Measurements from ENCODE around the gene TRPV6.

Gene TRPV6

DNA sequence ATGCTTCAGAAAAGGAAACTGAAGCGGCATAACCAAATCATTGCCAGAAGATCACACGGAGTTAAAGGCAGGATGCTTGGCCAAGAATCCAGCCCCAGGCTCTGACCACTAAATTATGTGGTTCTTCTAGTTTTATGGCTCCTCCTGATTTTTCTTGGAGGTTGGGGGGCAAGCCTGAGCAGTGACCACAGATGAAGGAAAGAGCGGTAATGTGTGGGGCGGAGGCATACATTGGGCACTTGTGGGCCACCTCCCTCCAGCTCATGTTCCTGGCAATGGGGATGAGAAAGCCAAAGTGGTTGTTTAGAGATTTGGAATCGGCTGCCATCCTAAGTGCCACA lies 3.2 kb downstream of the TRPV6 start:
- DNase-seq: no peak

DNA sequence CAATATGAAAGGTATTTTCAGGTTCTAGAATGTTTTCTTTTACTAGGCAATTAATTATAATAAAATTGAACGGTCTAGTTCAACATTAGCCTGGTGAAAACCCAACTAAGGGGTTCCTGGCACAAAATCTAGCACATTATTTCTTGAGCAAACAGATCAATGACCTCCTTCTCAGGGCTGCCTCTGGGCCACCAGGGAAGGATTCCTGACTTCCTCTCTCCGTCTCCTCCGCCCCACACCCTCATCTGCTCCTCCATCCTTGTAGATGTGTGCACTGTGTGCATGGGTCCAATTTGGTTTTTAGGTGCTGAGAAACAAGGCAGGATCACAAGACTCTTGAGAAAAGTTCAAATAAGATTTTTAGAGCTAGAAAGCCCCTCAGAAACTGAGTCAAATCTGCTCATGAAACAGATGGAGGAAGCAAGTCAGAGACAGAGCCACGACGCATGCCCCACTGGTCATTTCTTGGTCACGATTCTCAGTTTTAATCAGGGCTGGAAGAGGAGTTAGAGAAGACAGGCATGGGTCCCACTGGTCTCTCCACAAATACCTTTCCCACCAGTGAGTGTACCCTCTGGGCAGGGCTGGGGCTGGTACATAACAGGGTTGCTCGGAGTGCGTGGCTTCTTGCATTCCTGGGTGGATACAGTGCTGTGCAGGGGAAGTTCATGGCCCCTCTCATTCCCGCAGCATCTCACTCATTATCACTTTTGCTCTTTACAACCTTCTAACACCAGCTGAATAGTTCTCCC lies 3.8 kb downstream of the TRPV6 start:
- no peak for DNase-seq

DNA sequence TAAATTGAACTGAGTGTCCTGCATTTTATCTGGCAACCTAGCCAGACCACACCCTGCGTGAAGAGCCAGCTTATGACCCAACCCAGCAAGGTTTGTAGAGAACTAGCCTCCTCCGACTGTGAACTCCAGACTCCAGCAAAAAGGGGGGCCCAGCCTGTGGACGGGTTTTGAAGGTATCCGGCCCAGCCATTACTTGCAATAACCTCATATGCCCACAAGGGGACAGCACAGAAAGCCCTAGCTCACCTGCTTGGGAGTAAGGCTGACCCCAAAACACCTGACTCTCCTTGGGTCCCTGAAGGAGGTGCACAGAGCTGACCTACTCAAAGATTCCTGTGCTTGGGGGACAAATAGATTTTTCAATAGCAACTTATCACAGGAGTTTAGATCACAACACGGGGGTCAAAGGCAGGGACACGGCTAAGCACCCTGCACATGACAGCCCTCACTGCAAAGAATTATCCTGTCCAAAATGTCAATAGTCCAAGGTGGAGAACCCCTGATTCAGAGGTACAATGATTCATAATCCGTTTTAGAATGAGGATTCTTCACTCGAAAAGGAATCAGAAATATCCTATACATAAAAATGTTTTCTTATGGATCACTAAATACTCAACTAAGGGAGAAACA lies 4.6 kb downstream of the TRPV6 start:
- DNase-seq: peak; percentile 9 to 39

DNA sequence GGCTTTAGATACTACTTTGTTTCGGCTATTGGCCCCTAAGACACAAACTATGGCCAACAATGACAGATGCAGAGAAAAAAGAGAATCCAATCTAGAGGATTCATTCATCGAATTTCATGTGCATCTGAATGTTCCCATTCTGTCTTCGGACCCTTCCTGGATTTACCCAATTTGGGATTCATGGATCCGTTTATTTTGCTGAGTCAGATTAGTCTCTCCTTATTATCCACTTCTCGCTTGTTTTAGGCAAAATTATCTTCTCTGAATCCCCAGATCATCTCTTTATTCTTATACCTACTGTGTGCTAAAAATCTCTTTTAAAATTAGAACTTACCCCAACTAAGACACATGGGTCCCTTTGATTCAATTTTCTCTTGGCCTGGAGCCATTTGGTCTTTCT lies 6.5 kb downstream of the TRPV6 start:
- DNase-seq: no peak

DNA sequence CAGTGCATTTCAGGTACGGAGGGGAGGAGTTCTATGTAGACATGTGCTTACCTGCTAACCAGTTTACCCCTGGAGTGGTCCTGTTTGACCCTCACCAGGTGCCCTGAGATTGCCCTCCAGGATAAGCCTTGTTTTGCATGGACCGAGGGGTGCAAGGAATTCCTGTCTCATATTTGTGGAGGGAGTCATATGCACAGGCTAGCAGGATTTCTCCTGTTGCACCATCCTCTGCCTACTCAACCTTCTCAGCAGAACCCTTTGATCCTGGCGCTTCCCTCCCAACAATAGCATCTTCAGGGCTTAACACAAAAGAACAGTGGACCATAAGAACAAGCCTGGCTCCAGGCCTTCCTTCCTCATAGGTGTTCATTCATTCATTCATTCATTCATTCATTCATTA lies 7.2 kb downstream of the TRPV6 start:
- no peak for DNase-seq

DNA sequence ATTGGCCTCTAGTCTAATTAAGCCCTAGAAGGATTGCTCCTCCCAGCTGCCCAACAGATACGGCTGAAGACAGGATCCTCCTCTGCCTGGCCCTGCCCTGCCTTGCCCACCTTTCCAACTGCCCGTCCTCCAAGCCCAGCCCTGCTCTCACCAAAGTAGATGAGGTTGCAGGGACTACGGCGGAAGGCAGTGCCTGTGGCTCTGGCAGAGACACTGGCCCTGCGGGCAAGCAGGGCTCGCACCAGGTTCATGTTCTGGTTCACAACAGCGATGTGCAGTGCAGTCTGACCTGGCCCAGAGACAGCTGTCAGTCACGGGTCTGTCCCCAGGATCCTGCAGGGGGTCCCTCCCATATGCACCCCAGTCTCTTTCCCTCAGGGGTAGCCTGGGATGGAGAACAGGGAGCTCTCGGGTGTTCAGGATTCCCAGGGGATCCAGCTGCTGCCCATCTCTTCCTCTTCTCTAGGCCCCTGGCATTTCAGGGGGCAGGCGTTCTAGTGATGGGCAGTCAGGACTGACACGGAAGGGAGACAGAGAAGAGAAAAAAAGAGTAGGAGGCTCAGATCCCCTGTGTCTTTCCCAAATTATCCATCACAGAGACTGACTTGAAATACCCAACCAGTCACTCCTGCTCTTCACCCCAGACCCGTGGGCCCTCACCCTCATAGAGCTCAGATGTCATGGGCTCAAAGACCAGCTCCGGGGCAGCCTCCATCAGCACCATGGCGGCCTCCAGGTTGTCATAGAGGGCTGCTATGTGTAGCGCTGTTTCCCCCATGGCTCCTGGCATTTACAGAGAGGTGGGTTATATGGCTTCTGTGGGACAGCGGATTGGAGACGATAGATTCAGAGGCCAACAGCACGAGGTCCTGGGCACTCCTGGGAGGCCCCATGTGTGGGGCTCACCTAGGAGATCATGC lies 8.3 kb downstream of the TRPV6 start:
- DNase-seq: no peak

DNA sequence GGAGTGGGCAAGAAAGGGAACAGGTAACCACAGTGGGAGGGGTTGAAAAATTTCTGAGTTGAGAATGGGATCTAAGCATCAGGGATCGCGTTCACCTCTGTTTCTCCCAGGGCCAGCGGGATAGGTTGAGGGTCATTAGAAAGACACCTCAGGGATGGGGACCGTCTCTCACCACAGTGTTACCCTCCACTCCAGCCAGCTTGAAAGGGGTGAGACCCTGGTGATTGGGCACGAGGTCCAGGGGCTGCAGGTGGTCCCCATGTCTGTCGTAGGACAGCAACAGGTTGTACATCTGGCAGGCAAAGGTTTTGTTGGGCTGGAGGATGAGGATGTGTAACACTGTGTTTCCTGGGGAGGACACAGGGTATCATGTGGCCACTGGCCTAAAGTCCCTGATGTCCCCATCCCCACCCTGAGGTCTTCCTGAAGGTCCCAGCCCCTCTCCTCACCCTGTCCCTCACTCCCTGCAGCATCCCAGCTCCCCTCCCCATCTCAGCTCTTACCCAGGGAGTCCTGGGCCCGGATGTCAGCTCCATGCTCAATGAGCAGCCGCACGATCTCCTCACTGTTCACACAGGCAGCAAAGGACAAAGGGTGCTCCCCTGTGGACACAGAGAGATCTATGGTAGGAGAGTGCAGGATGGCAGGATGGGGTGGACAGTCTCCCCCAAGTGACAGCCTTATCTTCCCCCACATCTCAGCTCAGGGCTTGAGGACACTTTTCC lies 9.1 kb downstream of the TRPV6 start:
- no peak for DNase-seq

DNA sequence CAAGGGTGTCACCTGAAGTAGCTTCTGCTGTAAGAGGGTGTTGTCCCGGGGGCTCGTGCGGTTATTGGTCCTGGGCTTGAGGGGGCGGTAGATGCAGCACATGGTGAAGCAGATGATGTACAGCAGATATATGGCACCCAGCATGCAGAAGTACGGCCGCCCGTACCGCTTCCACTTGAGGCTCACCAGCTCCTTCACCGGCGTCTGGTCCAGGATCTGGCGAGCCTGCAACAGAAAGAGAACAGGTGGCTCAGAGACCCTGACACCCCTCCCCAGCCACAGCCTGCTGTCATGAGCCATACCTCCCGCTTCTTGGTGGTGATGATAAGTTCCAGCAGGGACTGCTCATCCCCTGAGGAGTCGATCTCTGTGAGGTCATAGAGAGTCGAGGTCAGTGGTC lies 10.1 kb downstream of the TRPV6 start:
- no peak for DNase-seq

DNA sequence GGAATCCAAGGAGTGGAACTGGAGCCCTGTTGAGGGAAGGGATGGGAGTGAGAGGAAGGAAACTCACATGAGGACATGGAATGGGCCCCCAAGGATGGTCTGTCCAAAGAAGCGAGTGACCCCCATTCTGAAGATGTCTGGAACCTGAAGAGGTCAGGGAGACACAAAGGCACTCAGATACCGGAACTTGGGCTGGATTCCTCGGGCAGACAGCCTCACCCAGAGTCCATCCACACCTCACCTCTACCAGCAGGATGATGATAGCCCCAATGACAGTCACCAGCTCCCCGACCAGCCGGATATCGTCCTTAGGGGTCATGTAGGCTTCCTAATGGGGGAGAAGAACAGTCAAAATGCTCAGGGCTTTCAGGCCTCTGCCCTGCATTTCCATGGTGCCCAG lies 10.7 kb downstream of the TRPV6 start:
- DNase-seq: no peak

DNA sequence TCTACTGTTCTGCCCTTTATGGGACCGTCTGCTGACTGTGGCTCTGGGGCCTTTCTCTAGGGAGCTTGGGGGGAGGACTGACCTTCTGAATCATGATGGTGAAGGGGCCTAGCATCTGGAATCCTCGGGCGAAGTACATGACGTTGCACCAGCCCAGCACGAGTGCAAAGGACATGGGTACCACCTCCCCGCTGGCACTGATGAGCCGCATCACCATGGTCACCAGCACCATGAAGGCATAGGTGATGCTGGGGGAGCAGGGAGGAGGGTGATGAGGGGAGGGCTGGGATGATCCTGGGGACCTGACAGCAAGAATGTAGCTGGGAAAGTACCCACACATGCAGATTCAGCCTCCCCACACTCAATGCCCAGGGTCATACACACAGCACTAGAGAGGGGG lies 11.1 kb downstream of the TRPV6 start:
- DNase-seq: no peak

DNA sequence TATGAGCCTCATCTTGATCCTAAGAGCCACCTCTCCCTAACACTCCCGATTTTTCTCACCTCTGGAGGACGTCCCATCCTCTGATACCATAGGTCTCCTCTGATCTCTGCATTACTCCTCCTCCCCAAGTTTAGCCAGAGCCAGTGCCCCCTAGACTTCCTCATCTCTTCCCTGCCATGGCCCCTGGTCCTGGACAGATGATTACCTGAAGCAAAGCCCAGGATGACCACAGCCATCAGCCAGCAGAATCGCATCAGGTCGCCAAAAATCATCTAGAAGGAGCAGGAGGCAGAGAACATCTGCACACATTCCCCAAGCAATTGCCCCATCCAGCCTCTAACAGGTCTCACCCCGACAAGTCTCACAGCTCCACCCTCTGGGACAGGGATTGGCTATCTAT lies 11.7 kb downstream of the TRPV6 start:
- no peak for DNase-seq

DNA sequence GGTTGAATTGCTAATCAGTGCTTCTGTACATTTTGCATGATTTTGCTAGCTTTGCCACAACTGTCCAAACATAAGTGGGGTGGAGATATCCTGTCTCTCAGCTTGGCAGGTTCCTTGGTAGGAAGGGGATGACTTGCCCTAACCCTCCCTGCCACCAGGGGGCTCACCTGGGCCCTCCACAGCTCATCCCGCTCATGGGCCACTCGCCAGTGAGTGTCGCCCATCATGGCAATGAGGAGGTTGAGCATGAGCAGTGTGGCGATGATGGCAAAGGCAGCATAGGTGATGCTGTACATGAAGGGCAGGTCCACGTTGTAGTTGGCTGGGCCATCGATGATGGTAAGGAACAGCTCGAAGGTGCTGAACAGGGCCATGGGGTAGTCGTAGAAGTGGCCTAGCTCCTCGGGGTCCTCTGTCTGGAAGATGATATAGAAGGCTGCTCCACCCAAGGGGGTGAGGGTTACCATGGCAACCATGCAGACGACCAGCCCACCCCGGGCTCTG lies 12.2 kb downstream of the TRPV6 start:
- DNase-seq: peak; percentile 15 to 16

DNA sequence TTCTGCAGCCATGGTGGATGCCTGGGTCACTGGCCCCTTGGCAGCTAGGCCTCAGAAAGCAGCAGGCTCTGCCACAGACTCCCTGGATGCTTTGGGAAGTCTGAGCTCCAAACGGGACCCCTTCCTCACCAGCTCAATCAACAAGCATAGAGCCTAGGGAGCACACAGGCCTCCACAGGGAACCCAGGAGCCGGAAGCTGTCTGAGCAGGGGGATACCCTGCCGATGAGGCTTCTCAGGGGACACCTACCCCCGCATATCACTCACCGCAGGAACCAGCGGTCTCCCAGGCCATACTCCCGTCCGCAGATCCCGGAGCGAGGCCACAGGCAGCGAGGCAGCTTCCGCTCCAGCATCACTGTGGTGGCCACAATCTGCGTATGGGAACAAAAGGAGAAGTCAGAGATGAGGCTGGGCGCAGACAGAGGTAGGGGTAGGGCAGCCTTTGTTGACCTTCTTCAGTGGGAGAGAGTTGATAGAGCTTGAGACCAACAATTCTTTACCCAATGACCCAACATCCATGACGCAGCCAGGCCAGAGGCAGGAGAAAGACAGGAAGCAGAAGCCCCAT lies 13.4 kb downstream of the TRPV6 start:
- no peak for DNase-seq

DNA sequence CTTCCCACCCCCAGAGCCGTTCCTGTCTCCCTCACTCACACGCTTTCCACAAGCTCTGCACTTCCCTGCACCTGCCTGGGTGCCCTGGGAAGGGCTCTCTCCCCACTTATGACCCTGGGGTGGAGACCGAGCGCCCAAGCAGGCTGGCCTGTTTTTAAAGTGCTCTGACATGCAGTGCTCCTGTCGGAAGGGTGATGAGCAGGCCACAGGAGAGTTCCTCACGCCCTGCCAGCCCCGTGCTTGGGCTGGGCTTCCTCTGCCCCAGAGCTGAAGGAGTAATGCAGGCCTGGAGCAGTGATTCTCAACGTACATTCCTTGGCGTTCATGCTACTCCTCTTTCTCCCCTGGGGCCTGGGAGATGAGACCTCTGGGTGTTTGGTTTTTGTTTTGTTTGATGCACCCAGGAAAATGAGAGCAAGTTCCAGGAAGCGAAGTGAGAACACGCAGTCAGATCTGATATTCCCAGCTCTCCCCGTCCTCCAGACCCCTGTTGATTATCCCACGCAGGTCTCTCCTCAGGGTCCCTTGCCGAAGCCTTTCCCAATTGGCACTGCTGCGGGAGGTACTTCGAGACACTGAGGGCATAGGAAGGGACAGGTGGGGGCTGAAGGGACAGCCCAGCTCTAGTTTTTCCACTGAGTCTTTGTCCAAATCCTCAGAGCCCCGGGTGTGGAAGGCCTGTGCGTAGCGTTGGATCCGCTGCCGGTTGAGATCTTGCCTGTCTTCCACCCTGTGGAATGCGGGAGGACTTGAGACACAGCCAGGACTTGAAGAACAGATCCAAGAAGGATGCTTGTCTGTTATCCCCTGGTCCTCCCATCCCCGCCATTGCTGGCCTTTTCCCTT lies 14.1 kb downstream of the TRPV6 start:
- DNase-seq: no peak

DNA sequence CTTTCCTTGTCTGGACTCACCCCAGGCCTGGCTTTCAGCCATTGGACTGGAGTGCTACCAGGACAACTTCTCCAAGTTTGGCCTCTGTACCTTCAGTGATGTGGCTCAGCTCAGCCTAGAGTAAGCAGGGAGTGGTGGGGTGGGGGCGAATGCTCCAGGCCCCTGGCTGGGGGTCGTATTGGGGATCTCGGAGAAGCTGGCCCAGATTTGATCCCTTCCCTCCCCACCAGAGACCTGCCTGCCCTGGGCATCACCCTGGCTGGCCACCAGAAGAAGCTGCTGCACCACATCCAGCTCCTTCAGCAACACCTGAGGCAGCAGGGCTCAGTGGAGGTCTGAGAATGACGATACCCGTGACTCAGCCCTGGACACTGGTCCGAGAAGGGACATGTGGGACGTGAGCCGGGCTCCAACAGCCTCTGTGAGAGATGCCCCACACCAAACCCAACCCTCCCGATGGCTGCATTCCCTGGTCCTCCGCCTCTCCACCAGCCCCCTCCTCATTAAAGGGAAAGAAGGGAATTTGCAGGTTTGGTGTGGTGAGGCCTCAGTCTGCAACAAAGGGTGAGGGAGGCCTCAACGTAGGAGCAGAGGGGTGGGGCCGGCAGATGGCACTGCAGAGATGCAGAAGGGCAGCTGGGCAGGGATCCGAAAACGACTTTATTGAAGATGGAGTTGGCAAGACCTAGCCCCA lies 14.8 kb downstream of the TRPV6 start:
- DNase-seq: no peak

DNA sequence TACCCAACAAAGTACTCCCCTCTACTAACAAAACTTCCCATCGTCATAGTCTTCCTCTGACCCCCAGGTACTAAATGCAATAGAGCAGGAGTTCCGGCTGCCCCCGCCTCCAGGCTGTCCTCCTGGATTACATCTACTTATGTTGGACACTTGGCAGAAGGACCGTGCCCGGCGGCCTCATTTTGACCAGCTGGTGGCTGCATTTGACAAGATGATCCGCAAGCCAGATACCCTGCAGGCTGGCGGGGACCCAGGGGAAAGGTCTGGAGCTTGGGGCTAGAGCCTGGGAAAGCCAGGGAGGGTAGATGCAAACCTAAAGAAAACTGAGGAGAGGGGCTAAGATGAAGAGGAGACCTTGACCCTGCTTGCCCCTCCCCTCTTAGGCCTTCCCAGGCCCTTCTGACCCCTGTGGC lies 15.4 kb downstream of the TRPV6 start:
- DNase-seq: no peak

DNA sequence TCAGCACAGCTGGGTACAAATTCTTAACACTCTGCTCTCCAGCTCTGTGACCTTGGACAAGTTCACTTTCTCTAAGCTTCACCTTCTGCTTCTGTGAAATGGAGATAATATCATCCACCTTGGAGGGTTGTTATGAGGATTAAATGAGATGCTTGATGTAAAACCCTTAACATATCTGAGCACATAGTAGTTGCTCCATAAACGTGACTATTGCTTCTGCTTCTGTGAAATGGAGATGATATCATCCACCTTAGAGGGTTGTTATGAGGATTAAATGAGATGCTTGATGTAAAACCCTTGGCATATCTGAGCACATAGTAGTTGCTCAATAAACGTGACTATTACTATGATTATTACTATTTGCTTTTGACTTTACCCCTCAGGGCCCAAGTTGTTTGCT lies 16.1 kb downstream of the TRPV6 start:
- DNase-seq: no peak

DNA sequence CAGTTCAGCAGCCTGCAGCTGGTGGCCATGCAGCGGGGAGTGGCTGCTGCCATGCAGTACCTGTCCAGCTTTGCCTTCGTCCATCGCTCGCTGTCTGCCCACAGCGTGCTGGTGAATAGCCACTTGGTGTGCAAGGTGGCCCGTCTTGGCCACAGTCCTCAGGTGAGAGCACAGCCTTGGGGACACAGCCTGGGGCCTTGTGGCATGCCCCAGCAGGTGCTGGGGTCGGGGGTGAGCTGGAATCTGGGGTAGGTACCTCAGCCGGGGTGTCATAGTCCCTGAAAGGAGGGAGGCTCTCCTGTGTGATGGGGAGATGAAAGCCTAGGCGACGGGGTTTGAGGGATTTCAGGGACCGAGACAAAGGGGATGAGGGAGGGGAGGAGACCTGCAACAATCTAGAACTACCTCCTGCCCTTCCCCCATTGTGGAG lies 16.5 kb downstream of the TRPV6 start:
- no peak for DNase-seq

DNA sequence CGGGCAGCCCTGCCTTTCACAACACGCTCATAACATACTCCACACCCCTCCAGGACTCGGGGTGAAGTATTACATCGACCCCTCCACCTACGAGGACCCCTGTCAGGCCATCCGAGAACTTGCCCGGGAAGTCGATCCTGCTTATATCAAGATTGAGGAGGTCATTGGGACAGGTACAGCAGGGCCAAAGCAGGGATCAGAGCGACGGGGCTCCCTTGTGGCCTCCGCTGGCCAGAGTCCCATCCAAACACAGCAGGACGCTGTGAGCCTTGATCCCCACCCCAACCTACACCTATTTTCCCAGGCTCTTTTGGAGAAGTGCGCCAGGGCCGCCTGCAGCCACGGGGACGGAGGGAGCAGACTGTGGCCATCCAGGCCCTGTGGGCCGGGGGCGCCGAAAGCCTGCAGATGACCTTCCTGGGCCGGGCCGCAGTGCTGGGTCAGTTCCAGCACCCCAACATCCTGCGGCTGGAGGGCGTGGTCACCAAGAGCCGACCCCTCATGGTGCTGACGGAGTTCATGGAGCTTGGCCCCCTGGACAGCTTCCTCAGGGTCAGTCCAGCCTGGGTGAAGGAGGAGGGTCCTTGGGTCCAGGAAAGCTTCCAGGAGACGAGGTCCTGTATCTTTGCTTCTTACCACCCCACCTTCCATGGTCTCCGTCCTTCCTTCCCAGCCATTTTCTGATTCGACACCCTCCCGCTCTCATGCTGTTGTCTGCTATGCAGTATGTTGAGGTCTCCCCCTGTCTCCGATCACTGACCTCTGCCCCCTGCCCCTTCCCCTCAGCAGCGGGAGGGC lies 17.2 kb downstream of the TRPV6 start:
- DNase-seq: no peak
